SW480 (cell line): ENCODE measurements around the gene STAT3.
"Not testable (repeated sequence)": the region's sequence is repeated elsewhere in the genome, so short reads cannot be mapped to it uniquely, and the experiment has no call there.

Experiments
- DNase-seq: peaks from one replicate; pipeline ENCODE4 v3.0.0-alpha.2; 2016; ENCODE audit warnings: low spot score

STAT3 gene

GRCh38 chr17:42346481-42346880 is 41.8 kb downstream of the STAT3 start:
- no peak for DNase-seq

- DNase-seq = no peak
These were observed 42.7 kb downstream of the STAT3 start for GRCh38 chr17:42345396-42346073.

GRCh38 chr17:42342242-42343008 is 45.8 kb downstream of the STAT3 start:
- DNase-seq = no peak

DNA sequence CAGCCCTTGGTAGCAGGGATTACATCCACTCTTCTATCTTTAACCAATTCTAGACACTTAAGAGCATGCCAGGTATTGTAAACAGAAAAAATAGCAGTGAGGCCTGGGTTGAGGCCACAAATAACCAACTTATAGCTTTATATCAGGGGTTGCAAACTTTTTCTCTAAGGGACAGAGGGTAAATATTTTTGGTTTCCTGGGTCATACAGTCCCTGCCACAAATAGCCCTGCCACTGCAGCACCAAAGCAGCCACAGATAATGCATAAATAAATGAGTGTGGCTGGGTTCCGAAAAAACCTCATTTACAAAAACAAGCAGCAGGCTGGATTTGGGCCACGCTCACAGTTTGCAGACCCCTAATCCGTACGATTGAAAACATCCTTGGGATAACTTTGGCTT is 46.7 kb downstream of the STAT3 start:
- no peak for DNase-seq

- DNase-seq = no peak
These were observed 47.5 kb downstream of the STAT3 start for GRCh38 chr17:42340691-42341127.

DNA sequence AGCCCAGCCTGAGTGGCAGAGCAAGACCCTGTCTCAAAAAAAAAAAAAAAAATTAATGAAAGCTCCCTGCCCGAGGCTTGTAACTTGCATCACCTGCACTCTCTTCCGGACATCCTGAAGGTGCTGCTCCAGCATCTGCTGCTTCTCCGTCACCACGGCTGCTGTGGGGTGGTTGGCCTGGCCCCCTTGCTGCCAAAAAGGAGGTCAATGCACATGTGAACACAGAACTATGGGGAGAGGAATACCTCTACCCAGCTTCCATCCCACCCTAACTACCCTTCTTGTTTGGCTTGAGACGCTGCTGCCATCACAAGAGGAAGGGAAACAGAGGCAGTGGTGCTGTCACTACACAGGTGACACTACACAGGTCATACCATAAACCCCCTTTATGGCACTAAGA is 49.0 kb downstream of the STAT3 start:
- no peak for DNase-seq

GRCh38 chr17:42338427-42338985 is 49.7 kb downstream of the STAT3 start:
- no peak for DNase-seq

- DNase-seq = no peak
These were observed 50.8 kb downstream of the STAT3 start for GRCh38 chr17:42337442-42337841.

GRCh38 chr17:42334677-42335076 is 53.6 kb downstream of the STAT3 start:
- no peak for DNase-seq

- no peak for DNase-seq
These were observed 55.2 kb downstream of the STAT3 start for GRCh38 chr17:42333053-42333452.

GRCh38 chr17:42329025-42329976 is 58.9 kb downstream of the STAT3 start:
- DNase-seq = peak; percentile 33

DNA sequence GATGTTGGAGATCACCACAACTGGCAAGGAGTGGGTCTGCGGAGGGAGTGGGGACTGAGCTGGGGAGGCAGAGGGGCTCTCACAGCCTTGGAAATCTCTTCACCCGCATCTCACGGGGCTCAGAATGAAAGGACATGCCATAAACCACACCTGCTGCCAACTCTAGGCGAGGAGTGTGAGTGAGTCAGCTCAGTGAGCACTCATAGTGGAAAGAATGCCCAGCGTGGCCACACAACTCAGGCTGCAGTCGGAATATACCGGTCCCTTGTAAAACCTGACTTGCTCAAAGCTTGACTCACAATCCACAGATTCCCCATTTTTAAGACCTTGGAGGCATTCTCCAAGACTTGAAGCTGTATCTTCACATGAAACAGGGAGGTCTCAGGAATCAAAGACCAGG is 63.2 kb downstream of the STAT3 start:
- peak; percentile 76 for DNase-seq

GRCh38 chr17:42323268-42323773 is 64.9 kb downstream of the STAT3 start:
- no peak for DNase-seq

- DNase-seq = peak; percentile 84
These were observed 65.6 kb downstream of the STAT3 start for GRCh38 chr17:42322382-42323267.

- DNase-seq = no peak
These were observed 66.7 kb downstream of the STAT3 start for GRCh38 chr17:42321555-42321954.

- not testable (repeated sequence) for DNase-seq
These were observed 70.3 kb downstream of the STAT3 start for GRCh38 chr17:42317967-42318366.

DNA sequence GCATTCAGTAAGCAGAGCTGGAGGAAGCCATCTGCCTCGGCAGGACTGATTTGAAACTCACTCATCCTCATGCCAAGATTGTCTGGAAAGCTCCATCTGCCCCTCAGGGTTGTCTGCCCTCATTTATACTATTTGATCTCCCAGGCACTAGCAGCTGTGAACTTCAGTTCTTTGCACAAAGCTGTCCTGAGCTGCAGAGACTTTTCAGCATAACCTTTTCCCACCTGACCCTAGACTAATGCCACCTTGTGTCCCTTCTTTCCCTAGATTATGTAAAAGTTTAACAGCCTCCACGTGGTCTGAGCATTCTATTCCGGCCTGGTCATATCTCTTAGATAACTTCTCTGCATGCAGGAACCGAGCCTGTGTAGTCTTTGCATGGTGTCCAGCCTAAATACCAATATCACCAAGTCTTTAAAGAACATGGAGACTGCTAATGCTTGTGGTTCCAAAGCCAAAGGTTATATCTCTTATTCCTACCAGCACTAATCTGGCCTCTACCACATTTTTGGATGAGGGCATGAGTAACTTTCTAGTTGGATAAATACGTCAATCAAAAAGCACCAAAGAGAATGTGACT is 70.9 kb downstream of the STAT3 start:
- no peak for DNase-seq

GRCh38 chr17:42316755-42317154 is 71.5 kb downstream of the STAT3 start:
- no peak for DNase-seq

GRCh38 chr17:42315402-42316156 is 72.7 kb downstream of the STAT3 start:
- DNase-seq = no peak
